Neural cell (in vitro differentiated cells): ENCODE measurements around the gene LRRC2. TPM values are rescaled to one million over a fixed set of nuclear protein-coding genes. Genes with fewer than 3 reads are reported as not detected.

Experiments used
- H2AFZ ChIP-seq: fragments of 200-600, 300-800 bp; sonication (generic), shearing (Covaris generic); 2 replicates; pipeline ENCODE4 v1.6.0; 2014; ENCODE audit warnings: low read depth, mild to moderate bottlenecking, antibody characterized with exemption, low read length, moderate library complexity
- H3F3A ChIP-seq: fragments of 200-600 bp; shearing (Covaris generic); 2 replicates; pipeline ENCODE4 v1.6.1; 2016; ENCODE audit warnings: mild to moderate bottlenecking, moderate library complexity, mixed read lengths, antibody characterized with exemption, low read length; ENCODE audit not compliant: insufficient read depth, poor library complexity, severe bottlenecking
- H3K27ac ChIP-seq: fragments of 200-600, 300-800 bp; sonication (generic), shearing (Covaris generic); 2 replicates; pipeline ENCODE4 v1.5.1; 2014; ENCODE audit warnings: mild to moderate bottlenecking, low read length, moderate library complexity
- H3K27me3 ChIP-seq: fragments of 300-800, 200-600 bp; sonication (generic), shearing (Covaris generic); 2 replicates; pipeline ENCODE4 v1.6.0; 2014; ENCODE audit warnings: mild to moderate bottlenecking, low read depth, low read length, moderate library complexity; ENCODE audit not compliant: insufficient read depth
- H3K36me3 ChIP-seq: fragments of 300-800, 200-600 bp; sonication (generic), shearing (Covaris generic); 2 replicates; pipeline ENCODE4 v1.5.1; 2014; ENCODE audit warnings: mild to moderate bottlenecking, antibody characterized with exemption, low read length, moderate library complexity; ENCODE audit not compliant: insufficient read depth
- H3K4me2 ChIP-seq: fragments of 300-800, 200-600 bp; sonication (generic), shearing (Covaris generic); 2 replicates; pipeline ENCODE4 v1.6.0; 2014; ENCODE audit warnings: mild to moderate bottlenecking, low read length
- H3K4me3 ChIP-seq: fragments of 300-800, 200-600 bp; sonication (generic), shearing (Covaris generic); 2 replicates; pipeline ENCODE4 v1.5.1; 2014; ENCODE audit warnings: mild to moderate bottlenecking, low read length, moderate library complexity
- H3K79me2 ChIP-seq: fragments of 200-600 bp; shearing (Covaris generic); replicated peaks from 2 replicates; pipeline ENCODE4 v1.6.0; 2014; ENCODE audit warnings: mild to moderate bottlenecking, low read length, moderate library complexity; ENCODE audit not compliant: insufficient read depth
- H3K9ac ChIP-seq: fragments of 300-800, 200-600 bp; sonication (generic), shearing (Covaris generic); 2 replicates; pipeline ENCODE4 v1.6.1; 2016; ENCODE audit warnings: mild to moderate bottlenecking, low read length, mixed read lengths
- H3K9me2 ChIP-seq: fragments of 200-600 bp; shearing (Covaris generic); 2 replicates; pipeline ENCODE4 v1.6.1; 2016; ENCODE audit warnings: mild to moderate bottlenecking, low read length, mixed read lengths; ENCODE audit not compliant: insufficient read depth
- H3K9me3 ChIP-seq: fragments of 200-600, 300-800 bp; sonication (generic), shearing (Covaris generic); 2 replicates; pipeline ENCODE4 v1.6.1; 2016; ENCODE audit warnings: mild to moderate bottlenecking, mixed run types, low read length, moderate library complexity, mixed read lengths
- H4K20me1 ChIP-seq: fragments of 200-600 bp; shearing (Covaris generic); 2 replicates; pipeline ENCODE4 v1.6.1; 2016; ENCODE audit warnings: mild to moderate bottlenecking, mixed run types; ENCODE audit not compliant: insufficient read depth
- EP300 ChIP-seq: fragments of 450-650 bp; conservative IDR thresholded peaks from 2 replicates; pipeline ENCODE4 v1.6.1; 2014; ENCODE audit warnings: antibody characterized with exemption, mild to moderate bottlenecking, moderate library complexity; ENCODE audit not compliant: poor library complexity, severe bottlenecking
- EZH2 ChIP-seq: fragments of 200-600, 300-800 bp; shearing (Covaris generic), sonication (generic); IDR thresholded peaks from 2 replicates; pipeline ENCODE4 v1.6.1; 2014; ENCODE audit warnings: antibody characterized with exemption, low read length, borderline replicate concordance, mild to moderate bottlenecking; ENCODE audit not compliant: insufficient read depth, poor library complexity, severe bottlenecking
- MXI1 ChIP-seq: fragments of 450-650 bp; conservative IDR thresholded peaks from 2 replicates; pipeline ENCODE4 v1.6.1; 2014; ENCODE audit warnings: antibody characterized with exemption, mild to moderate bottlenecking; ENCODE audit not compliant: poor library complexity, severe bottlenecking
- POLR2AphosphoS5 ChIP-seq: IDR thresholded peaks from 2 replicates; pipeline ENCODE4 v1.6.1; 2012
- RAD21 ChIP-seq: fragments of 450-650 bp; conservative IDR thresholded peaks from 2 replicates; pipeline ENCODE4 v1.6.1; 2014; ENCODE audit warnings: antibody characterized with exemption, mild to moderate bottlenecking, moderate library complexity
- SMC3 ChIP-seq: fragments of 450-650 bp; conservative IDR thresholded peaks from 2 replicates; pipeline ENCODE4 v1.6.1; 2014; ENCODE audit warnings: antibody characterized with exemption, mild to moderate bottlenecking, moderate library complexity; ENCODE audit not compliant: poor library complexity
- TAF1 ChIP-seq: IDR thresholded peaks from 2 replicates; pipeline ENCODE4 v1.6.1; 2012; ENCODE audit warnings: low read depth
- polyA plus RNA-seq: library from polyadenylated mRNA; depleted of rRNA; stranded (reverse); fragments of >200 nt; gene quantifications from 2 replicates; pipeline ENCODE4 v1.2.3, GENCODE V29; 2014
- TF ChIP-seq, protein P1 (sequence below): fragments of 450-650 bp; IDR thresholded peaks from 2 replicates; pipeline ENCODE4 v1.5.1; 2014; ENCODE audit warnings: antibody characterized with exemption, mild to moderate bottlenecking, moderate library complexity; ENCODE audit not compliant: poor library complexity, severe bottlenecking
- TF ChIP-seq, protein P2 (sequence below): IDR thresholded peaks from 2 replicates; pipeline ENCODE4 v1.6.1; 2012; ENCODE audit warnings: borderline replicate concordance

LRRC2 gene
- polyA plus RNA-seq, 1 donor from 2014 or later, result not detected

DNA sequence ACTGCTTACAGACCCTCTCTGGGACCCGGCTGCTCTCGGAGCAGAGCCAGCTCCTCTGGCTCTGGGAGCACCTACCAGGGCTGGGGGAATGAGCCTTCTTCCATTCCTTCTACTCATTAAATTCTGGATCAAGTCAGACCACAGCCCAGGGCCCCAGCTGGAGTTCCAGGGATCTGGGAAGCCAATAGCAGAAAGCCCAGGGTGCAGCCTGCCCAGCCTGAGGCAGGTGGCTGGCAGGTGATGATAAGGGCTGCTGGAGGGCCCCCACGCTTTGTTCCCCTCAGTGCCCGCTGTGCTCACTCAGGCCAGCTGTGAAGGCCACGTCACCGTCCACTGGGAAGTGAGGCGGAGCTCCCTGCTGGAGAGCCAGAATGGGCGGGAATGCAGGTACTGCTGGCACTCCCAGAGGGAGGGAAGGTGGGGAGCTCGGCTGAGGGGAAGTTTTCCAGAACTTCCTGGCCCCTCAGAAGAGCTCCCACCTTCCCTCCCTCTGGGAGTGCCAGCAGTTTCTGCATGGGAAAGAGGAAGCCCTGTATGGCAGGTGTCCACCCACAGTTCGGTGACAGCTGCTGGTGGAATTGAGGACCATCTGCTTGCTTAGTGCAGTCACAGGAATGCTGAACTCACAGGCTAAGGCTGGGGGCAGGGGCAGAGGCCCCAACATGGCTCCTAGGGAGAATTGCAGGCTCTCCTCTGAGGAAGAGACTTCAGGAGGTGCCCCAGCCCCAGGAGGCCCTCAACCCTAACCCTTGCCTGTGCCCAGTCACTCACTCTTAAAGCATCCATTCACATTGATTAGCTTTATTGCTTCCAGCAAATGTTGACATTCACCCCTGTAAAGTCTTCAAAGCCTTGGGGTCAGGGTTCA, 81.0 kb downstream of the LRRC2 start:
- H4K20me1 ChIP-seq, result no peaks in the 10 kb centered on the region
- no peak overlapping the region for H3K9ac ChIP-seq
- H3K4me3 ChIP-seq, result no peak overlapping the region
- no peaks in the 10 kb centered on the region for H3K27me3 ChIP-seq
- no peaks in the 10 kb centered on the region for H3K79me2 ChIP-seq
- H3K36me3 ChIP-seq, result no peaks in the 10 kb centered on the region
- no peaks in the 10 kb centered on the region for H3K9me2 ChIP-seq
- TF ChIP-seq EZH2, result no peak
- TF ChIP-seq, protein P1, sequence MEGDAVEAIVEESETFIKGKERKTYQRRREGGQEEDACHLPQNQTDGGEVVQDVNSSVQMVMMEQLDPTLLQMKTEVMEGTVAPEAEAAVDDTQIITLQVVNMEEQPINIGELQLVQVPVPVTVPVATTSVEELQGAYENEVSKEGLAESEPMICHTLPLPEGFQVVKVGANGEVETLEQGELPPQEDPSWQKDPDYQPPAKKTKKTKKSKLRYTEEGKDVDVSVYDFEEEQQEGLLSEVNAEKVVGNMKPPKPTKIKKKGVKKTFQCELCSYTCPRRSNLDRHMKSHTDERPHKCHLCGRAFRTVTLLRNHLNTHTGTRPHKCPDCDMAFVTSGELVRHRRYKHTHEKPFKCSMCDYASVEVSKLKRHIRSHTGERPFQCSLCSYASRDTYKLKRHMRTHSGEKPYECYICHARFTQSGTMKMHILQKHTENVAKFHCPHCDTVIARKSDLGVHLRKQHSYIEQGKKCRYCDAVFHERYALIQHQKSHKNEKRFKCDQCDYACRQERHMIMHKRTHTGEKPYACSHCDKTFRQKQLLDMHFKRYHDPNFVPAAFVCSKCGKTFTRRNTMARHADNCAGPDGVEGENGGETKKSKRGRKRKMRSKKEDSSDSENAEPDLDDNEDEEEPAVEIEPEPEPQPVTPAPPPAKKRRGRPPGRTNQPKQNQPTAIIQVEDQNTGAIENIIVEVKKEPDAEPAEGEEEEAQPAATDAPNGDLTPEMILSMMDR, result no peak
- no peak for TF ChIP-seq RAD21
- no peak for TF ChIP-seq MXI1
- TF ChIP-seq, protein P2, sequence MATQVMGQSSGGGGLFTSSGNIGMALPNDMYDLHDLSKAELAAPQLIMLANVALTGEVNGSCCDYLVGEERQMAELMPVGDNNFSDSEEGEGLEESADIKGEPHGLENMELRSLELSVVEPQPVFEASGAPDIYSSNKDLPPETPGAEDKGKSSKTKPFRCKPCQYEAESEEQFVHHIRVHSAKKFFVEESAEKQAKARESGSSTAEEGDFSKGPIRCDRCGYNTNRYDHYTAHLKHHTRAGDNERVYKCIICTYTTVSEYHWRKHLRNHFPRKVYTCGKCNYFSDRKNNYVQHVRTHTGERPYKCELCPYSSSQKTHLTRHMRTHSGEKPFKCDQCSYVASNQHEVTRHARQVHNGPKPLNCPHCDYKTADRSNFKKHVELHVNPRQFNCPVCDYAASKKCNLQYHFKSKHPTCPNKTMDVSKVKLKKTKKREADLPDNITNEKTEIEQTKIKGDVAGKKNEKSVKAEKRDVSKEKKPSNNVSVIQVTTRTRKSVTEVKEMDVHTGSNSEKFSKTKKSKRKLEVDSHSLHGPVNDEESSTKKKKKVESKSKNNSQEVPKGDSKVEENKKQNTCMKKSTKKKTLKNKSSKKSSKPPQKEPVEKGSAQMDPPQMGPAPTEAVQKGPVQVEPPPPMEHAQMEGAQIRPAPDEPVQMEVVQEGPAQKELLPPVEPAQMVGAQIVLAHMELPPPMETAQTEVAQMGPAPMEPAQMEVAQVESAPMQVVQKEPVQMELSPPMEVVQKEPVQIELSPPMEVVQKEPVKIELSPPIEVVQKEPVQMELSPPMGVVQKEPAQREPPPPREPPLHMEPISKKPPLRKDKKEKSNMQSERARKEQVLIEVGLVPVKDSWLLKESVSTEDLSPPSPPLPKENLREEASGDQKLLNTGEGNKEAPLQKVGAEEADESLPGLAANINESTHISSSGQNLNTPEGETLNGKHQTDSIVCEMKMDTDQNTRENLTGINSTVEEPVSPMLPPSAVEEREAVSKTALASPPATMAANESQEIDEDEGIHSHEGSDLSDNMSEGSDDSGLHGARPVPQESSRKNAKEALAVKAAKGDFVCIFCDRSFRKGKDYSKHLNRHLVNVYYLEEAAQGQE, result no peak
- no peak for TF ChIP-seq POLR2AphosphoS5
- TF ChIP-seq SMC3, result no peak
- no peak for TF ChIP-seq EP300
- TF ChIP-seq TAF1, result no peak
- H2AFZ ChIP-seq, result no peak overlapping the region
- H3F3A ChIP-seq, result no peaks in the 10 kb centered on the region
- H3K27ac ChIP-seq, result no peak overlapping the region
- no peak overlapping the region for H3K4me2 ChIP-seq
- H3K9me3 ChIP-seq, result no peaks in the 10 kb centered on the region

DNA sequence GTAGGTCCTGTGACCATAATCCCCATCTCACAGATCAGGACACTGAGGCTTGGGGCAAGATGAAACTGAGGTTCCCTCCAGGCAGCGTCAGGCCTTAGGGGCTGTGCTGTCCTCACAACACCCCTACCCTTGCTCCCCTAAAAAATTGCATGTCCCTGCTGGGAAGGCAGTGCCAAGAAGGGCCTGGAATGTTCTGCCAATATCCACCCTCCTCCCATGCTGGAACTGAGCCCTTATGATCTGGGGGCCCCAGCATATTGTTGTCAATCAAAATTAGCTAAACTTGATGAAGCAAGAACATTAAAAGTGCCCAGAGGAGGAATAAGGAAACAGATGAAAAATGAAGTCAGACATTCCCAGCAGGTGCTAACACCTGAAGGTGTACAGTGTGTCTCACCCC, 81.7 kb downstream of the LRRC2 start:
- no peak for TF ChIP-seq EZH2
- no peak for TF ChIP-seq RAD21
- no peak for TF ChIP-seq TAF1
- TF ChIP-seq EP300, result no peak
- TF ChIP-seq SMC3, result no peak
- no peak for TF ChIP-seq POLR2AphosphoS5
- no peak for TF ChIP-seq MXI1
- TF ChIP-seq, protein P1, result no peak
- TF ChIP-seq, protein P2, result no peak

More for the DNA sequence above, 81.7 kb downstream of the LRRC2 start:
- H3K27ac ChIP-seq, result no peak overlapping the region
- no peaks in the 10 kb centered on the region for H4K20me1 ChIP-seq
- no peaks in the 10 kb centered on the region for H3K79me2 ChIP-seq
- H3K4me2 ChIP-seq, result no peak overlapping the region
- no peaks in the 10 kb centered on the region for H3F3A ChIP-seq
- H3K9me2 ChIP-seq, result no peaks in the 10 kb centered on the region
- H2AFZ ChIP-seq, result no peak overlapping the region
- no peaks in the 10 kb centered on the region for H3K36me3 ChIP-seq
- no peak overlapping the region for H3K4me3 ChIP-seq
- H3K27me3 ChIP-seq, result no peaks in the 10 kb centered on the region
- no peaks in the 10 kb centered on the region for H3K9me3 ChIP-seq
- no peak overlapping the region for H3K9ac ChIP-seq
